Measurements from ENCODE around the gene STAC.

DNA sequence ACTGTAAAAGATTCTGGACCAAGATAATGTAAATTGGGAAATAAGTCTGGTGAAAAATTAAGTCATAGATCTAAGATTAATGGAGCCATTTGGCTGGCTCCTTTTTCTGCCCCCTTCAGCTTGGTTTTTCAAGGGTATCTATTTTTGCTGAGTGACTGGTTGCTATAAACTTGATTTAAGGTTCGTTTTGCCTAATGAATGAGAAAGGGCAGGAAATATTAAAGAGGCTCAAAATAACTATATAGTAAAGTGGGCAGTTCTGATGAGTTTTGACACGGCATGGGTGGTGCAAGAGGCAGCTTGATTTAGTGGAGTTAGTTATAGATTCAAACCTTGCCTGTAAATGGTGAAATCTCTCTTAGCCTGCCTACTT, 140.7 kb downstream of the STAC start:
- TF ChIP-seq CTCF (IDR thresholded peaks at IDR 0.05) = no peak
- no peak for TF ChIP-seq POLR2A (IDR thresholded peaks at IDR 0.05)
- no peak for TF ChIP-seq POLR2AphosphoS5 (IDR thresholded peaks at IDR 0.05)
- no peak for TF ChIP-seq EP300 (IDR thresholded peaks at IDR 0.05)
